ENCODE results near the gene KCTD3. TPM values are rescaled to one million over a fixed set of nuclear protein-coding genes. Genes with fewer than 3 reads are reported as not detected.

The KCTD3 gene
- total and polyA plus RNA-seq, 2 donors (not counting 3 experiments of a cell fraction or from before 2014, with no cell fraction given), result 19.1 to 28.3 TPM

DNA sequence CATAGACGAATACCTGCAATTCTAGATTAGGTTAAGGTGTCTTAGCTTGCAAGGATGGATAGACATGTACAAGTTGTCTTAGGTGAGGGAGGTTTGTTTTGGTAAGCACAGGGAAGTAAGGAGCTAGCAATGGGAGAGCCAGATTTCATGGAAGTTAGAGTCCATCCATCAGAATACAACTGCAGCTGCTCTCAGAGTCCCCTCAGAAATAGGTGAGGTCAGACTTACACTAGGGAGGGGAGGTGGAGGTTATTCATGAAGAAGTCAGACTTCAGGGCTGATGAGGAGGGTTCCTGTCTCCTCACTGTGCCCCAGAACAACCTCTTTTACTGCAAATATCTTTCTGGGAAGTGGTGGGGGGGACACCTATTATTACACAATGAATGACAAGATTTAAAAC is 85.3 kb downstream of the KCTD3 start:
- H3K27me3 ChIP-seq (ENCODE audit: control insufficient read depth in 2 of 2, insufficient read depth in 2 of 2, low read length in 2 of 2), result no peaks in the 10 kb centered on the region
- H3K9me3 ChIP-seq (replicated peaks; ENCODE audit: control insufficient read depth, insufficient read depth, low read length), result no peaks in the 10 kb centered on the region
- TF ChIP-seq, protein P1, sequence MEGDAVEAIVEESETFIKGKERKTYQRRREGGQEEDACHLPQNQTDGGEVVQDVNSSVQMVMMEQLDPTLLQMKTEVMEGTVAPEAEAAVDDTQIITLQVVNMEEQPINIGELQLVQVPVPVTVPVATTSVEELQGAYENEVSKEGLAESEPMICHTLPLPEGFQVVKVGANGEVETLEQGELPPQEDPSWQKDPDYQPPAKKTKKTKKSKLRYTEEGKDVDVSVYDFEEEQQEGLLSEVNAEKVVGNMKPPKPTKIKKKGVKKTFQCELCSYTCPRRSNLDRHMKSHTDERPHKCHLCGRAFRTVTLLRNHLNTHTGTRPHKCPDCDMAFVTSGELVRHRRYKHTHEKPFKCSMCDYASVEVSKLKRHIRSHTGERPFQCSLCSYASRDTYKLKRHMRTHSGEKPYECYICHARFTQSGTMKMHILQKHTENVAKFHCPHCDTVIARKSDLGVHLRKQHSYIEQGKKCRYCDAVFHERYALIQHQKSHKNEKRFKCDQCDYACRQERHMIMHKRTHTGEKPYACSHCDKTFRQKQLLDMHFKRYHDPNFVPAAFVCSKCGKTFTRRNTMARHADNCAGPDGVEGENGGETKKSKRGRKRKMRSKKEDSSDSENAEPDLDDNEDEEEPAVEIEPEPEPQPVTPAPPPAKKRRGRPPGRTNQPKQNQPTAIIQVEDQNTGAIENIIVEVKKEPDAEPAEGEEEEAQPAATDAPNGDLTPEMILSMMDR (IDR thresholded peaks at IDR 0.05; ENCODE audit: extremely low read depth in 1 of 2, insufficient read depth in 1 of 2, low read depth in 1 of 2, low read length in 2 of 2), result no peak
- TF ChIP-seq GATA2 (IDR thresholded peaks at IDR 0.05; ENCODE audit: insufficient read depth, insufficient read length, low read depth, low read length) (no peak), MYC (IDR thresholded peaks at IDR 0.05; ENCODE audit: low read depth, low read length) (no peak), EZH2 (IDR thresholded peaks at IDR 0.05; ENCODE audit: borderline replicate concordance, low read depth, low read length, severe bottlenecking) (no peak), JUN (IDR thresholded peaks at IDR 0.05; ENCODE audit: borderline replicate concordance, insufficient read depth, insufficient read length, low read depth) (no peak), MAX (IDR thresholded peaks at IDR 0.05; ENCODE audit: insufficient read depth, insufficient read length) (no peak), FOS (IDR thresholded peaks at IDR 0.05; ENCODE audit: borderline replicate concordance, insufficient read depth, low read length) (no peak), POLR2AphosphoS5 (IDR thresholded peaks at IDR 0.05; ENCODE audit: insufficient read depth, low read depth, low read length) (no peak), POLR2A (IDR thresholded peaks at IDR 0.05; ENCODE audit: low read depth, low read length) (no peak)
- no peak overlapping the region for H2AFZ ChIP-seq (ENCODE audit: low read depth, low read length)
- intact Hi-C loops (cut with micrococcal nuclease), result no loop called here
- no peaks in the 10 kb centered on the region for H4K20me1 ChIP-seq (replicated peaks; ENCODE audit: control insufficient read depth, extremely low read depth, insufficient read depth, low read length)
- H3K79me2 ChIP-seq (ENCODE audit: control insufficient read depth, insufficient read depth, low read length), result no peaks in the 10 kb centered on the region
- DNase-seq (ENCODE audit: low read depth, low spot score) (no peak), FAIRE-seq (no peak)
- no TSS peak for BruUV-seq (replicated peaks)
- H3K27ac ChIP-seq (ENCODE audit: insufficient read depth, low read depth, low read length), result no peak overlapping the region
- H3K4me2 ChIP-seq (ENCODE audit: insufficient read depth, low read length), result no peak overlapping the region
- H3K36me3 ChIP-seq (ENCODE audit: control insufficient read depth in 2 of 2, extremely low read depth in 1 of 2, insufficient read depth in 2 of 2, low read length in 2 of 2), result no peaks in the 10 kb centered on the region
- no peak overlapping the region for H3K4me3 ChIP-seq (replicated peaks in 1 of 3; ENCODE audit: insufficient read depth in 1 of 3, low read depth in 1 of 3, low read length in 3 of 3)
- CTCF ChIA-PET, result interaction anchor here (1.0 kb wide), 1 partner anchor 10 kb away, joined by 3 read pairs; no protein-coding TSS in a partner anchor
- H3K9ac ChIP-seq (replicated peaks; ENCODE audit: extremely low read depth, insufficient read depth, low read length), result no peak overlapping the region
- dilution Hi-C loops (cut with MboI; ENCODE audit: extremely low pct_ligation_motif_present, low sequenced_read_pairs), result no loop called here
- POLR2A ChIA-PET, result no interaction called here
- H3K4me1 ChIP-seq (ENCODE audit: control insufficient read depth, extremely low read depth, insufficient read depth, low read length), result no peaks in the 10 kb centered on the region
- H3K9me1 ChIP-seq (replicated peaks; ENCODE audit: control insufficient read depth, extremely low read depth, insufficient read depth, low read length), result no peaks in the 10 kb centered on the region
